ENCODE data around the gene ITPR1. TPM values are rescaled to one million over a fixed set of nuclear protein-coding genes. Genes with fewer than 3 reads are reported as not detected.

The ITPR1 gene
- polyA plus RNA-seq, 1 experiment = 1.4 TPM

- no peak for TF ChIP-seq CTCF (IDR thresholded peaks at IDR 0.05; ENCODE audit: insufficient read depth, low read depth, low read length)
- Histone ChIP-seq H3K4me3 (ENCODE audit: low read depth, low read length) (no peak overlapping the region), H3K27me3 (ENCODE audit: control insufficient read depth, insufficient read depth, low read length) (no peaks in the 10 kb centered on the region; the same call in 1 of the 2 replicates), H3K36me3 (ENCODE audit: control insufficient read depth, insufficient read depth, low read length) (no peaks in the 10 kb centered on the region)
- ChIA-PET POLR2A (no interaction called here), CTCF (no interaction called here)
- DNase-seq (ENCODE audit: low read depth) = no peak
Observed at GRCh38 chr3:4816718-4817117, 323.6 kb downstream of the ITPR1 start.

- Histone ChIP-seq H3K36me3 (ENCODE audit: control insufficient read depth, insufficient read depth, low read length) (no peaks in the 10 kb centered on the region), H3K27me3 (ENCODE audit: control insufficient read depth, insufficient read depth, low read length) (no peaks in the 10 kb centered on the region; the same call in 1 of the 2 replicates), H3K4me3 (ENCODE audit: low read depth, low read length) (no peak overlapping the region)
- no peak for DNase-seq (ENCODE audit: low read depth)
- ChIA-PET POLR2A (no interaction called here), CTCF (no interaction called here)
- TF ChIP-seq CTCF (IDR thresholded peaks at IDR 0.05; ENCODE audit: insufficient read depth, low read depth, low read length) = no peak
Observed at GRCh38 chr3:4817128-4817527, 324.0 kb downstream of the ITPR1 start.

GRCh38 chr3:4818164-4818563 lies 325.0 kb downstream of the ITPR1 start:
- Histone ChIP-seq H3K27me3 (ENCODE audit: control insufficient read depth, insufficient read depth, low read length) (no peaks in the 10 kb centered on the region; the same call in 1 of the 2 replicates), H3K4me3 (ENCODE audit: low read depth, low read length) (no peak overlapping the region), H3K36me3 (ENCODE audit: control insufficient read depth, insufficient read depth, low read length) (no peaks in the 10 kb centered on the region)
- no peak for DNase-seq (ENCODE audit: low read depth)
- no peak for TF ChIP-seq CTCF (IDR thresholded peaks at IDR 0.05; ENCODE audit: insufficient read depth, low read depth, low read length)
- POLR2A ChIA-PET = no interaction called here
- CTCF ChIA-PET = no interaction called here

GRCh38 chr3:4818986-4819693 lies 326.0 kb downstream of the ITPR1 start:
- ChIA-PET POLR2A (no interaction called here), CTCF (no interaction called here)

GRCh38 chr3:4819746-4820145 lies 326.6 kb downstream of the ITPR1 start:
- Histone ChIP-seq H3K27me3 (ENCODE audit: control insufficient read depth, insufficient read depth, low read length) (no peaks in the 10 kb centered on the region; the same call in 1 of the 2 replicates), H3K4me3 (ENCODE audit: low read depth, low read length) (no peak overlapping the region), H3K36me3 (ENCODE audit: control insufficient read depth, insufficient read depth, low read length) (no peaks in the 10 kb centered on the region)
- ChIA-PET POLR2A (no interaction called here), CTCF (no interaction called here)
- DNase-seq (ENCODE audit: low read depth) = no peak
- no peak for TF ChIP-seq CTCF (IDR thresholded peaks at IDR 0.05; ENCODE audit: insufficient read depth, low read depth, low read length)

More at GRCh38 chr3:4818986-4819693, 326.0 kb downstream of the ITPR1 start:
- Histone ChIP-seq H3K27me3 (ENCODE audit: control insufficient read depth, insufficient read depth, low read length) (no peaks in the 10 kb centered on the region; the same call in 1 of the 2 replicates), H3K36me3 (ENCODE audit: control insufficient read depth, insufficient read depth, low read length) (no peaks in the 10 kb centered on the region), H3K4me3 (ENCODE audit: low read depth, low read length) (no peak overlapping the region)
- no peak for DNase-seq (ENCODE audit: low read depth)
- no peak for TF ChIP-seq CTCF (IDR thresholded peaks at IDR 0.05; ENCODE audit: insufficient read depth, low read depth, low read length)
